Measurements from ENCODE around the gene GLUD1.
"Not testable (repeated sequence)": the region's sequence is repeated elsewhere in the genome, so short reads cannot be mapped to it uniquely, and the experiment has no call there.

GLUD1 gene

GRCh38 chr10:87094373-87095235 is at the start of gene GLUD1, which contains the start of gene SHLD2:
GLUD1 (minus strand) TSS chr10:87094843; CDS start chr10:87094769, 74 bp downstream.
SHLD2 (plus strand) TSS chr10:87095206; CDS start chr10:87151355, 56,149 bp downstream.
- DNase-seq (ENCODE audit: low spot score) = peak; percentile 84

- not testable (repeated sequence) for DNase-seq (ENCODE audit: low spot score)
Measured at GRCh38 chr10:87143109-87143418, 48.4 kb upstream of the GLUD1 start.

GRCh38 chr10:87142230-87143108 is 47.8 kb upstream of the GLUD1 start:
- DNase-seq (ENCODE audit: low spot score) = not testable (repeated sequence)

GRCh38 chr10:87137478-87137877 is 42.8 kb upstream of the GLUD1 start:
- DNase-seq (ENCODE audit: low spot score) = not testable (repeated sequence)

GRCh38 chr10:87134440-87134839 is 39.8 kb upstream of the GLUD1 start:
- not testable (repeated sequence) for DNase-seq (ENCODE audit: low spot score)

- DNase-seq (ENCODE audit: low spot score) = not testable (repeated sequence)
Measured at GRCh38 chr10:87133936-87134335, 39.3 kb upstream of the GLUD1 start.

GRCh38 chr10:87132176-87132575 is 37.5 kb upstream of the GLUD1 start:
- DNase-seq (ENCODE audit: low spot score) = not testable (repeated sequence)

GRCh38 chr10:87127607-87128156 is 33.0 kb upstream of the GLUD1 start:
- DNase-seq (ENCODE audit: low spot score) = not testable (repeated sequence)

GRCh38 chr10:87127048-87127447 is 32.4 kb upstream of the GLUD1 start:
- not testable (repeated sequence) for DNase-seq (ENCODE audit: low spot score)

- not testable (repeated sequence) for DNase-seq (ENCODE audit: low spot score)
Measured at GRCh38 chr10:87123351-87123750, 28.7 kb upstream of the GLUD1 start.

GRCh38 chr10:87119029-87119428 is 24.4 kb upstream of the GLUD1 start:
- DNase-seq (ENCODE audit: low spot score) = not testable (repeated sequence)

GRCh38 chr10:87118122-87118521 is 23.5 kb upstream of the GLUD1 start:
- DNase-seq (ENCODE audit: low spot score) = not testable (repeated sequence)

GRCh38 chr10:87105446-87106124 is 10.9 kb upstream of the GLUD1 start:
- no peak for DNase-seq (ENCODE audit: low spot score)

GRCh38 chr10:87104727-87105126 is 10.1 kb upstream of the GLUD1 start:
- DNase-seq (ENCODE audit: low spot score) = not testable (repeated sequence)

GRCh38 chr10:87101996-87102395 is 7.4 kb upstream of the GLUD1 start:
- DNase-seq (ENCODE audit: low spot score) = no peak

GRCh38 chr10:87095236-87095945 is 748 bp upstream of the GLUD1 start:
- peak; percentile 90 for DNase-seq (ENCODE audit: low spot score)

GRCh38 chr10:87093632-87094372 is 841 bp downstream of the GLUD1 start:
- no peak for DNase-seq (ENCODE audit: low spot score)

- no peak for DNase-seq (ENCODE audit: low spot score)
Measured at GRCh38 chr10:87092861-87093631, 1.6 kb downstream of the GLUD1 start.

GRCh38 chr10:87092376-87092860 is 2.2 kb downstream of the GLUD1 start:
- no peak for DNase-seq (ENCODE audit: low spot score)
